HG03064 (cell line): ENCODE measurements around the gene CEP19.
"Not testable (repeated sequence)": the region's sequence is repeated elsewhere in the genome, so short reads cannot be mapped to it uniquely, and the experiment has no call there.

Experiments
- ATAC-seq: cut with Tn5 transposase; IDR thresholded peaks from one replicate; pipeline ENCODE4 v1.9.1; 2021; ENCODE audit warnings: low read depth; ENCODE audit not compliant: unreplicated experiment

Gene CEP19

GRCh38 chr3:196711838-196712513, at the start of gene CEP19, which contains the start of gene PIGX:
Gene CEP19, minus strand, starts transcription at chr3:196712250. Its CDS starts 3,593 bp downstream, at chr3:196708657.
Gene PIGX, plus strand, starts transcription at chr3:196712377.
- peak; percentile 78 for ATAC-seq

- no peak for ATAC-seq
Observed at GRCh38 chr3:196757876-196758739, 46.1 kb upstream of the CEP19 start.

GRCh38 chr3:196756732-196757131, 44.7 kb upstream of the CEP19 start:
- ATAC-seq, result no peak

GRCh38 chr3:196754091-196754981, 42.3 kb upstream of the CEP19 start:
- no peak for ATAC-seq

- no peak for ATAC-seq
Observed at GRCh38 chr3:196753201-196753600, 41.2 kb upstream of the CEP19 start.

GRCh38 chr3:196749125-196749524, 37.1 kb upstream of the CEP19 start:
- no peak for ATAC-seq

GRCh38 chr3:196743569-196743968, 31.5 kb upstream of the CEP19 start:
- ATAC-seq, result not testable (repeated sequence)

- no peak for ATAC-seq
Observed at GRCh38 chr3:196741249-196741889, 29.3 kb upstream of the CEP19 start.

GRCh38 chr3:196740481-196741248, 28.6 kb upstream of the CEP19 start:
- ATAC-seq, result no peak

- peak; percentile 93 for ATAC-seq
Observed at GRCh38 chr3:196739671-196740480, 27.8 kb upstream of the CEP19 start, which contains the start of gene PAK2. Gene PAK2, plus strand, starts transcription at chr3:196739857. Its CDS starts 42,790 bp downstream, at chr3:196782647.

GRCh38 chr3:196737655-196738054, 25.6 kb upstream of the CEP19 start:
- ATAC-seq, result no peak

GRCh38 chr3:196736670-196737374, 24.8 kb upstream of the CEP19 start:
- no peak for ATAC-seq

- no peak for ATAC-seq
Observed at GRCh38 chr3:196735751-196736150, 23.7 kb upstream of the CEP19 start.

- no peak for ATAC-seq
Observed at GRCh38 chr3:196726788-196727675, 15.0 kb upstream of the CEP19 start.

- ATAC-seq, result no peak
Observed at GRCh38 chr3:196721097-196721496, 9.0 kb upstream of the CEP19 start.

- peak; percentile 52 for ATAC-seq
Observed at GRCh38 chr3:196717162-196717561, 5.1 kb upstream of the CEP19 start.
